H9 (cell line): Measurements from ENCODE around the gene ZNF445. TPM values are rescaled to one million over a fixed set of nuclear protein-coding genes. Genes with fewer than 3 reads are reported as not detected.
A peak's percentile ranks its signal among the peaks of the same experiment; 100 is the strongest.

Experiments
- DNase-seq: peaks from one replicate; pipeline ENCODE4 v3.0.0-alpha.2; 2017
- H2AFZ ChIP-seq: one replicate; pipeline ENCODE4 v1.6.1; 2013; ENCODE audit warnings: mild to moderate bottlenecking, low read length, control low read depth, moderate library complexity
- H2AK5ac ChIP-seq: 2 replicates; pipeline ENCODE4 v1.6.1; 2013; ENCODE audit warnings: low read length, control low read depth, mixed read lengths; ENCODE audit not compliant: insufficient read length
- H2BK120ac ChIP-seq: one replicate; pipeline ENCODE4 v1.6.1; 2013; ENCODE audit warnings: low read depth, mild to moderate bottlenecking, low read length, control low read depth, inconsistent platforms; ENCODE audit not compliant: poor library complexity, severe bottlenecking
- H2BK12ac ChIP-seq: 2 replicates; pipeline ENCODE4 v1.6.1; 2013; ENCODE audit warnings: low read length, control low read depth, mixed read lengths, low read depth; ENCODE audit not compliant: insufficient read length
- H2BK15ac ChIP-seq: 2 replicates; pipeline ENCODE4 v1.6.1; 2013; ENCODE audit warnings: low read depth, low read length, control low read depth
- H2BK20ac ChIP-seq: one replicate; pipeline ENCODE4 v1.6.1; 2013; ENCODE audit warnings: low read depth, mild to moderate bottlenecking, low read length, control low read depth, inconsistent platforms; ENCODE audit not compliant: poor library complexity, severe bottlenecking
- H2BK5ac ChIP-seq: 2 replicates; pipeline ENCODE4 v1.6.1; 2013; ENCODE audit warnings: low read length, control low read depth, mixed read lengths; ENCODE audit not compliant: insufficient read length
- H3K14ac ChIP-seq: 2 replicates; pipeline ENCODE4 v1.6.1; 2013; ENCODE audit warnings: low read length, control low read depth; ENCODE audit not compliant: insufficient read depth
- H3K18ac ChIP-seq: 2 replicates; pipeline ENCODE4 v1.6.1; 2013; ENCODE audit warnings: low read depth, mild to moderate bottlenecking, mixed read lengths, low read length, control low read depth; ENCODE audit not compliant: insufficient read length
- H3K23ac ChIP-seq: 2 replicates; pipeline ENCODE4 v1.6.1; 2013; ENCODE audit warnings: low read length, control low read depth, mixed read lengths, low read depth; ENCODE audit not compliant: insufficient read length
- H3K23me2 ChIP-seq: 2 replicates; pipeline ENCODE4 v1.6.1; 2013; ENCODE audit warnings: low read depth, mild to moderate bottlenecking, mixed read lengths, low read length, control low read depth; ENCODE audit not compliant: insufficient read length, poor library complexity, severe bottlenecking
- H3K27ac ChIP-seq: 2 replicates; pipeline ENCODE4 v1.5.1; 2013; ENCODE audit warnings: low read length, control low read depth, mixed read lengths, low read depth; ENCODE audit not compliant: insufficient read length
- H3K27me3 ChIP-seq: 2 replicates; pipeline ENCODE4 v1.6.1; 2013; ENCODE audit warnings: low read length, control low read depth, inconsistent platforms; ENCODE audit not compliant: insufficient read depth
- H3K4ac ChIP-seq: 2 replicates; pipeline ENCODE4 v1.6.1; 2013; ENCODE audit warnings: low read depth, mild to moderate bottlenecking, control low read depth, inconsistent platforms, low read length, moderate library complexity
- H3K4me1 ChIP-seq: 2 replicates; pipeline ENCODE4 v1.6.1; 2013; ENCODE audit warnings: low read length, control low read depth, inconsistent platforms; ENCODE audit not compliant: insufficient read depth
- H3K4me2 ChIP-seq: 2 replicates; pipeline ENCODE4 v1.6.1; 2013; ENCODE audit warnings: low read length, control low read depth, mixed read lengths; ENCODE audit not compliant: insufficient read length, insufficient read depth
- H3K56ac ChIP-seq: 2 replicates; pipeline ENCODE4 v1.6.1; 2013; ENCODE audit warnings: low read depth, mild to moderate bottlenecking, mixed read lengths, low read length, control low read depth; ENCODE audit not compliant: insufficient read length
- H3K79me1 ChIP-seq: 2 replicates; pipeline ENCODE4 v1.6.1; 2013; ENCODE audit warnings: low read depth, mild to moderate bottlenecking, moderate library complexity, low read length, control low read depth, inconsistent platforms; ENCODE audit not compliant: insufficient read depth, poor library complexity, severe bottlenecking
- H3K79me2 ChIP-seq: 2 replicates; pipeline ENCODE4 v1.6.1; 2013; ENCODE audit warnings: low read length, control low read depth, inconsistent platforms; ENCODE audit not compliant: insufficient read depth
- H3K9ac ChIP-seq: 2 replicates; pipeline ENCODE4 v1.6.1; 2013; ENCODE audit warnings: low read length, control low read depth, mixed read lengths; ENCODE audit not compliant: insufficient read length; ENCODE audit errors: extremely low read depth
- H3K9me3 ChIP-seq: one replicate; pipeline ENCODE4 v1.6.1; 2013; ENCODE audit warnings: low read depth, low read length, inconsistent platforms; ENCODE audit not compliant: control insufficient read depth
- H3T11ph ChIP-seq: one replicate; pipeline ENCODE4 v1.6.1; 2013; ENCODE audit warnings: mild to moderate bottlenecking, low read length, control low read depth, inconsistent platforms
- H4K20me1 ChIP-seq: one replicate; pipeline ENCODE4 v1.6.1; 2013; ENCODE audit not compliant: control insufficient read depth, insufficient read length, insufficient read depth
- H4K5ac ChIP-seq: 2 replicates; pipeline ENCODE4 v1.6.1; 2013; ENCODE audit warnings: low read depth, mild to moderate bottlenecking, mixed read lengths, low read length, control low read depth; ENCODE audit not compliant: insufficient read length
- H4K8ac ChIP-seq: replicated peaks from 2 replicates; pipeline ENCODE4 v1.6.1; 2013; ENCODE audit warnings: low read length, control low read depth, mixed read lengths, low read depth; ENCODE audit not compliant: insufficient read length
- H4K91ac ChIP-seq: 2 replicates; pipeline ENCODE4 v1.6.1; 2013; ENCODE audit warnings: low read depth, mild to moderate bottlenecking, moderate library complexity, mixed read lengths, low read length, control low read depth; ENCODE audit not compliant: insufficient read length
- H3K27ac Mint-ChIP-seq, 3 experiments: 2 replicates in 2 of 3; 3 replicates in 1 of 3; pipeline ENCODE4 v1.8.0; 2020 to 2021; ENCODE audit warnings: mixed read lengths in 3 of 3, mild to moderate bottlenecking in 1 of 3, moderate library complexity in 1 of 3
- H3K27me3 Mint-ChIP-seq: 2 replicates; pipeline ENCODE4 v1.8.0; 2021; ENCODE audit warnings: low read depth, mild to moderate bottlenecking, moderate library complexity, mixed read lengths
- H3K36me3 Mint-ChIP-seq, 3 experiments: 2 replicates in 2 of 3; 3 replicates in 1 of 3; pipeline ENCODE4 v1.8.0; 2020 to 2021; ENCODE audit warnings: low read depth in 3 of 3, mixed read lengths in 3 of 3; ENCODE audit not compliant: insufficient read depth in 1 of 3
- H3K4me1 Mint-ChIP-seq, 2 experiments: 2 replicates each; pipeline ENCODE4 v1.8.0; 2020; ENCODE audit warnings: mixed read lengths in 2 of 2
- H3K4me3 Mint-ChIP-seq, 2 experiments: 2 replicates in 1 of 2; 3 replicates in 1 of 2; pipeline ENCODE4 v1.8.0; 2020 to 2021; ENCODE audit warnings: mild to moderate bottlenecking in 2 of 2, mixed read lengths in 2 of 2, moderate library complexity in 1 of 2
- H3K9me3 Mint-ChIP-seq, 2 experiments: 2 replicates in 1 of 2; 3 replicates in 1 of 2; pipeline ENCODE4 v1.8.0; 2020; ENCODE audit warnings: mild to moderate bottlenecking in 2 of 2, mixed read lengths in 2 of 2, moderate library complexity in 1 of 2
- WGBS: extraction: QIAGEN DNeasy Blood & Tissue Kit; methylation state at CpG from one replicate; pipeline ENCODE4 v1.1.7; 2013; ENCODE audit warnings: missing lambda C conversion rate, low lambda C conversion rate, mixed read lengths; ENCODE audit not compliant: insufficient read length; ENCODE audit errors: extremely low coverage; 5-methylcytosine and 5-hydroxymethylcytosine counted together
- total RNA-seq: library from RNA; stranded (reverse); gene quantifications from 2 replicates; pipeline ENCODE4 v1.2.1, GENCODE V29; 2021
- TF ChIP-seq, protein P1 (sequence below): fragments of 200-600 bp; sonication (generic); conservative IDR thresholded peaks from 3 replicates; pipeline ENCODE4 v1.8.0; 2021; ENCODE audit warnings: antibody characterized with exemption, mild to moderate bottlenecking

ZNF445 gene
- total RNA-seq, 1 experiment from 2014 or later, result 26.0 TPM

- Histone ChIP-seq H2AFZ (no peak overlapping the region), H2BK5ac (no peak overlapping the region), H2AK5ac (no peak overlapping the region), H4K91ac (no peak overlapping the region), H4K5ac (no peak overlapping the region), H3K23ac (no peak overlapping the region), H3K79me2 (no peaks in the 10 kb centered on the region), H3K23me2 (no peaks in the 10 kb centered on the region), H3K27ac (no peak overlapping the region), H2BK15ac (no peak overlapping the region), H4K8ac (no peak overlapping the region), H3K18ac (no peak overlapping the region), H3K79me1 (no peaks in the 10 kb centered on the region), H3K4me2 (no peak overlapping the region), H3K9me3 (no peaks in the 10 kb centered on the region), H3K4ac (no peak overlapping the region), H2BK20ac (no peak overlapping the region), H3K56ac (no peak overlapping the region), H3K4me1 (no peaks in the 10 kb centered on the region; the same call in 1 of the 2 replicates), H2BK120ac (no peak overlapping the region), H3K27me3 (no peaks in the 10 kb centered on the region), H3T11ph (no peak overlapping the region), H3K9ac (no peak overlapping the region), H2BK12ac (no peak overlapping the region), H3K14ac (no peak overlapping the region), H4K20me1 (no peaks in the 10 kb centered on the region)
- no peak overlapping the region for H3K4me3 Mint-ChIP-seq
- TF ChIP-seq, protein P1, sequence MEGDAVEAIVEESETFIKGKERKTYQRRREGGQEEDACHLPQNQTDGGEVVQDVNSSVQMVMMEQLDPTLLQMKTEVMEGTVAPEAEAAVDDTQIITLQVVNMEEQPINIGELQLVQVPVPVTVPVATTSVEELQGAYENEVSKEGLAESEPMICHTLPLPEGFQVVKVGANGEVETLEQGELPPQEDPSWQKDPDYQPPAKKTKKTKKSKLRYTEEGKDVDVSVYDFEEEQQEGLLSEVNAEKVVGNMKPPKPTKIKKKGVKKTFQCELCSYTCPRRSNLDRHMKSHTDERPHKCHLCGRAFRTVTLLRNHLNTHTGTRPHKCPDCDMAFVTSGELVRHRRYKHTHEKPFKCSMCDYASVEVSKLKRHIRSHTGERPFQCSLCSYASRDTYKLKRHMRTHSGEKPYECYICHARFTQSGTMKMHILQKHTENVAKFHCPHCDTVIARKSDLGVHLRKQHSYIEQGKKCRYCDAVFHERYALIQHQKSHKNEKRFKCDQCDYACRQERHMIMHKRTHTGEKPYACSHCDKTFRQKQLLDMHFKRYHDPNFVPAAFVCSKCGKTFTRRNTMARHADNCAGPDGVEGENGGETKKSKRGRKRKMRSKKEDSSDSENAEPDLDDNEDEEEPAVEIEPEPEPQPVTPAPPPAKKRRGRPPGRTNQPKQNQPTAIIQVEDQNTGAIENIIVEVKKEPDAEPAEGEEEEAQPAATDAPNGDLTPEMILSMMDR, result no peak
- H3K4me1 Mint-ChIP-seq, result peaks cover 7% of the 10 kb centered on the region in 2 experiments; a peak in 2 of 4 replicates
- no peak for DNase-seq
- H3K27ac Mint-ChIP-seq, result 0 out of 7 replicates have a peak overlapping the region, but pooled peaks of 1 of the 3 experiments have one; percentile 44
- H3K27me3 Mint-ChIP-seq, result no peaks in the 10 kb centered on the region; the same call in 1 of the 2 replicates
- peaks cover 5 to 11% of the 10 kb centered on the region in 2 experiments for H3K9me3 Mint-ChIP-seq
- H3K36me3 Mint-ChIP-seq, result peaks cover 0 to 4% (median 0%) of the 10 kb centered on the region in 3 experiments; a peak in 3 of 7 replicates
- no CpG with 5 or more reads among the region's 11 CpGs for WGBS
Observed at GRCh38 chr3:44416031-44417030, 61.1 kb downstream of the ZNF445 start.
